HG02870 (cell line): ENCODE measurements around the gene BCORL1.

Experiments used
- ATAC-seq: cut with Tn5 transposase; IDR thresholded peaks from one replicate; pipeline ENCODE4 v1.9.1; 2021; ENCODE audit warnings: mild to moderate bottlenecking, moderate library complexity; ENCODE audit not compliant: unreplicated experiment

The BCORL1 gene, protein sequence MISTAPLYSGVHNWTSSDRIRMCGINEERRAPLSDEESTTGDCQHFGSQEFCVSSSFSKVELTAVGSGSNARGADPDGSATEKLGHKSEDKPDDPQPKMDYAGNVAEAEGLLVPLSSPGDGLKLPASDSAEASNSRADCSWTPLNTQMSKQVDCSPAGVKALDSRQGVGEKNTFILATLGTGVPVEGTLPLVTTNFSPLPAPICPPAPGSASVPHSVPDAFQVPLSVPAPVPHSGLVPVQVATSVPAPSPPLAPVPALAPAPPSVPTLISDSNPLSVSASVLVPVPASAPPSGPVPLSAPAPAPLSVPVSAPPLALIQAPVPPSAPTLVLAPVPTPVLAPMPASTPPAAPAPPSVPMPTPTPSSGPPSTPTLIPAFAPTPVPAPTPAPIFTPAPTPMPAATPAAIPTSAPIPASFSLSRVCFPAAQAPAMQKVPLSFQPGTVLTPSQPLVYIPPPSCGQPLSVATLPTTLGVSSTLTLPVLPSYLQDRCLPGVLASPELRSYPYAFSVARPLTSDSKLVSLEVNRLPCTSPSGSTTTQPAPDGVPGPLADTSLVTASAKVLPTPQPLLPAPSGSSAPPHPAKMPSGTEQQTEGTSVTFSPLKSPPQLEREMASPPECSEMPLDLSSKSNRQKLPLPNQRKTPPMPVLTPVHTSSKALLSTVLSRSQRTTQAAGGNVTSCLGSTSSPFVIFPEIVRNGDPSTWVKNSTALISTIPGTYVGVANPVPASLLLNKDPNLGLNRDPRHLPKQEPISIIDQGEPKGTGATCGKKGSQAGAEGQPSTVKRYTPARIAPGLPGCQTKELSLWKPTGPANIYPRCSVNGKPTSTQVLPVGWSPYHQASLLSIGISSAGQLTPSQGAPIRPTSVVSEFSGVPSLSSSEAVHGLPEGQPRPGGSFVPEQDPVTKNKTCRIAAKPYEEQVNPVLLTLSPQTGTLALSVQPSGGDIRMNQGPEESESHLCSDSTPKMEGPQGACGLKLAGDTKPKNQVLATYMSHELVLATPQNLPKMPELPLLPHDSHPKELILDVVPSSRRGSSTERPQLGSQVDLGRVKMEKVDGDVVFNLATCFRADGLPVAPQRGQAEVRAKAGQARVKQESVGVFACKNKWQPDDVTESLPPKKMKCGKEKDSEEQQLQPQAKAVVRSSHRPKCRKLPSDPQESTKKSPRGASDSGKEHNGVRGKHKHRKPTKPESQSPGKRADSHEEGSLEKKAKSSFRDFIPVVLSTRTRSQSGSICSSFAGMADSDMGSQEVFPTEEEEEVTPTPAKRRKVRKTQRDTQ (N-terminal part only)

GRCh38 chrX:129982300-129983251, at the start of gene BCORL1:
Gene BCORL1, plus strand, starts transcription at chrX:129982635. Its CDS starts 22,597 bp downstream, at chrX:130005232.
- ATAC-seq: peak; percentile 93

DNA sequence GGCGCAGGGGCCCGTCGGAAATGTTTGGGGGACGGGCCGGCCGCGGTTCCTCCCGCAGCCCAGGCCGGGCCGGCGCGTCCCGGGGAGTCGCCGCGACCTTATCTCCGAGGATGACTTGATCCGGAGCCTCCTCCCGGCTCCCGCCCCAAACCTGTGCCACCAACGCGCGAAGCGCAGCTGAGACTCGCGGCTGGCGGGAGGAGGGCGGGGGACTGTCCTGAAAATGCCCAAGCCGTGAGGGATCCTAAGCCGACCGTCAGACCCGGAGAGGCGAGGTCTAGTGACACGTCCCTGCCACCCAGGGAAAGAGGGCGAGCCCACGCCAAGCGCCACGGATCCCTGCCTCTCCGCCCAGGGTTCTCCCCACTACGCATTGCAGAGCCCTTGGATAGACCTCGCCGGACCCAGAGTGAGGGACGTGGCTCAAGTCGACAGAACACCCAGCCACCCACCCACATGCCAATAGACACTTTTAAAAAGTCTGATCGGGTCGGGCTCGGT, 49.6 kb upstream of the BCORL1 start:
- ATAC-seq: no peak

GRCh38 chrX:129933700-129934099, 48.7 kb upstream of the BCORL1 start:
- no peak for ATAC-seq

DNA sequence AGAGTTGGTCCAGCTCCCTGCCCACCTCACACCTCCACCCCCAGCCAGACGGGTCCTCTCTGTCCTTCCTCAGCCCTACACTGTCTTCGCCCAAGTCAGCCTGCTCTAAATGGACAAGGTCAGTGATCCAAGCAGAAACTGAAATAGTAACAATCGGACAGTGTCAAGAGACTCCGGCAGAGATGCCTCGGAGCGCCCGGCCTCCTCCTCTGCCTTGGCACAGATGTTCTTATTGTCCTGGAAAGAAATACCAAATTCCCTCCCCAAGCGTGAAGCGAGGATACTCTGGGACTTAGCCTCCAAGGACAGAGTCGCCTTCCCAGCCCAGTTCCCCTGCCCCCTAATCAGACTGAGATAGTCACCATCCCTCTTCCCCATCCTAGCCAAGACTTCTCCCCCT, 48.0 kb upstream of the BCORL1 start:
- ATAC-seq: no peak

DNA sequence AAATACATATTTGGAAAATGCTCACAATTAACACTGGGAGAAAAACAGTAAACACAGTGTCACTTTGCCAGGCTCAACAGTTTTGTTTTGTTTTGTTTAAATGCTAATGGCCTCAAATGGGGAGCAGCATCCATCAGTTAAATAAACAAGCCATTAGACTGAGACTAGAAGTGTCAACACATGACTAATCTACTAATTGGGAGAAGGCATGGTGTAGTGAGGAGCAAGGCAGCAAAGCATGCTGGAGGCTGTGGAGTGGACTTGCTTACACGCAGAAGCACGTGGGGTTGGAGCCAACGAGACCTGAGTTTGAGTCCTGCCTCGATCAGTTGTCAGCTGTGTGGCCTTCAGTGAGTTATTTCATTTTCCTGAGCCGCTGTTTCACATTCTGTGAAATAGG, 47.5 kb upstream of the BCORL1 start:
- no peak for ATAC-seq

- no peak for ATAC-seq
Measured at GRCh38 chrX:129938081-129938480, 44.4 kb upstream of the BCORL1 start.

- ATAC-seq: no peak
Measured at GRCh38 chrX:129939986-129940385, 42.4 kb upstream of the BCORL1 start.

- no peak for ATAC-seq
Measured at GRCh38 chrX:129940721-129941120, 41.7 kb upstream of the BCORL1 start.

- no peak for ATAC-seq
Measured at GRCh38 chrX:129945131-129945530, 37.3 kb upstream of the BCORL1 start.

GRCh38 chrX:129953334-129953648, 29.1 kb upstream of the BCORL1 start:
- no peak for ATAC-seq

DNA sequence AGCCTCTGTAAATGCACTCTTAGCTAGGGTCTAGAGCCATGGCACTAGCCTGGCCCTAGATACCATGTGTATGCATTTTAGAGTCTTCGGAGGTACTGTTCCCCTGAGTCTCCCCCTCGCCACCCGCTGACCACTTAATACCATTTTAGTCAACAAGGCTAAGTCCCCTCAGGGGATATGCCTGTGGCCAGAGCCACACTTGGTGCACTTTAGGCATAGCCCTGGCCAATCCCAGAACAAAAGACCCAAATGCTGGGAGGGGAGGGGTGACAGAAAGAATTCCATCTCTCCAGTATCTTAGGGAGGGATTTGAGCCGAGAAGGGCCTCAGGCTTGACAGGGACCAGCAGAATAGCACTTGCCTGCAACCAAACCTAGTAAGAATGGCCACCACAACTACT, 28.6 kb upstream of the BCORL1 start:
- no peak for ATAC-seq

DNA sequence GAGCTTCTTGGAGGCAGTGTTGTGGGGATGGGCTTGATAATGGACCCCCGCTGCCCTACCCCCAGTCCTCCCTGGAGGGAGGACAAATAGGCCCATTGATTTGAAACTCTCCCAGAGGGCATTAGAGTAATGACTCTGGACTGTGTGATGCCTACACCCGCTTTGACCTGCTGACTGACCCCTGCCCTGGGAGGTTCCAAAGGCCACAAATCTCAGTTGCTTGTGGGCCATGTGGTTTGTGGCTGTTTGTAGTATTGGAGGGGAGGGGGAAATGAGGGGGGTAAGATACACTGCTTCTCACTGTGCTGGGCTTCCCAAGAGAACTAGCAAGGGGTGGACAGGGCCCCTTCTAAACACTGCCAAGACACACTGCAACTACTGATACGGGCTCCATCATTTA, 27.6 kb upstream of the BCORL1 start:
- no peak for ATAC-seq

DNA sequence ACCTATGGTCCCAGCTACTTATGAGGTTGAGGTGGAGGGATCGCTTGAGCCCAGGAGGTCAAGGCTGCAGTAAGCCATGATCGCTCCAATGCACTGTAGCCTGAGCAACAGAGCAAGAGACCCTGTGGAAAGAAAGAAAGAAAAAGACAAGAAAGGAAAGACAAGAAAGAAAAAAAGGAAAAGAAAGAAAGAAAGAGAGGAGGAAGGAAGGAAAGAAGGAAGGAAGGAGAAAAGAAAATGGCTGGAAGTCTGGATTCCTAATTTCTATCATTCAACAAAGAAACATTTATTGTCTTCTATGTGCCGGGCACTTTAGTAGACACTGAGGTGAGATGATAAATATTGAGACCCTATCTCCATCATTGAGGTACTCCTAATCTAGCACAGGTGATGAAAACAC, 26.8 kb upstream of the BCORL1 start:
- no peak for ATAC-seq

DNA sequence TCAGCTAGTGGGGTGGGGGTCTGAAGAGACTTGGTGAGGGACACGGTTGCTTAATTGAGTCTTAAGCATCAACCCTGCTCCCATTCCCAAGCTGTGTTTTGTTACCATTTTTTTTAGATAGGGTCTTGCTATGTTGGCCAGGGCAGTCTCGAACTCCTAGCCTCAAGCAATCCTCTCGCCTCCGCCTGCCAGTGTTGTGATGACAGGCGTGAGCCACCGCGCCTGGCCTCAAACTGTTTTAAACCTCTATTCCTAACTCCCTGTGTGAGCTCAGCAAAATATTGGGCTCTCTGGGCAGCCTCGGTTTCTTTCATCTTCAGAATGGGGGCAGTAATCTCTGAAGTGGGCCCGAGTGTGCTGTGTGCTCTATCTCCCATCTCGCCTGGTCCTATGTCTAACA, 26.3 kb upstream of the BCORL1 start:
- ATAC-seq: no peak

GRCh38 chrX:129956765-129957164, 25.7 kb upstream of the BCORL1 start:
- ATAC-seq: no peak

DNA sequence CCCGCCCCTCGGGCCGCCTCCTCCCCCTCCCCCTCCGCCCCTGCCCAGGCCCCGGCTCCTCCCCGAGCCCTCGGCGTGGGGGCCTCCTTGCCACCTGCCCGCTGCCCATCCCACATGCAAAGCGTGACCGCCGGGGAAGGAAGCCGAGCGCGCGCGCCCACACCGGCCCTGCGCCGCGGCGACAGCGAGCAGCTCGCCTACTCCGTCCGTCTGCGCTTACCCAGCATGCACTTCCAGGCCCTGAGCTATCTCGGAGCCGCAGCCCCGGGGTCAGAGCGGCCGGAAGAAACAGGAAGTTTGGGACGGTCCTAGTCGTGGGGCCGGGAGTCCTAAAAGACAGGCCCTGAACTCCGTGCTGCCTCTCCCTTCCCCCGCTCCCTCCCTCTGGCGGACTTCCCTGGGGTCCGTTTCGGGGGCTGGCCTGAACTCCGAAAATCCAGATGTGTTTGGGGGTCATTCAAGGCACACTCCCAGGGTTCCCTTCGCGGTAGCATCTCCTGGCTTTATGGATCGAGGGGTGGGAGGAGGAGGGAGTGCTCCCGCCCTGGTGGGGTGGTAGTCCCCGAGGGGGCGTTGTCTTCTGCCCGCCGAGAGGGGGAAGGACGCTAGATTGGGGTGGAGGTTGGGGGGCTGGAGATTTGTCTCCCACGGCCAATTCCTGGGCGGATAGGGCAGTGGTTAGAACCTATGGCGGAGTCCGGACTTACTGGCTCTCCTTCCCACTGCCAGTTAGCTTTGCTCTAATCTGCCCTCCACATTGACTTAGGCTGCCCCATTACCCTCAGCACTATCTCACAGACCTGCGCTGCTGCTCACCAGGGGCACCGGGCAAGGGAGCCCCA, 25.0 kb upstream of the BCORL1 start:
- peak; percentile 58 for ATAC-seq

DNA sequence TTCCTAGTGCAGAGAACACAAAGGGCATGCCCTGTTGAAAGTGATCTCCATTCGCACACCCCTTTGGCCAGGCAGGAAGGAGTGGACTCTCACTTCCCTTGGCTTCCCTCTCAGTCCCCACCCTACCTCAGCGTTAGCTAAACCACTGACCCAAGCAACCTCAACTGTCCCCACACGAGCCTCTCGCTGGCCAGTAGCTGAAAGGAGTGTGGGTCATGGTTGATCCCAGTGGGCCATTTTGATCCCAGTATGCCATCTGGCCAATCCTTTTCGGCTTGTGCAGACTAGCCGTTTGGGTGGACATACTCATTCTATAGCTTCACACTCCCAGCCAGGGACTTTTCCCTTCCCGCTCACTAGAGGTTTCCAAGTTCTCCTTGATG, 24.4 kb upstream of the BCORL1 start:
- ATAC-seq: no peak

GRCh38 chrX:129958814-129959492, 23.5 kb upstream of the BCORL1 start:
- ATAC-seq: no peak

DNA sequence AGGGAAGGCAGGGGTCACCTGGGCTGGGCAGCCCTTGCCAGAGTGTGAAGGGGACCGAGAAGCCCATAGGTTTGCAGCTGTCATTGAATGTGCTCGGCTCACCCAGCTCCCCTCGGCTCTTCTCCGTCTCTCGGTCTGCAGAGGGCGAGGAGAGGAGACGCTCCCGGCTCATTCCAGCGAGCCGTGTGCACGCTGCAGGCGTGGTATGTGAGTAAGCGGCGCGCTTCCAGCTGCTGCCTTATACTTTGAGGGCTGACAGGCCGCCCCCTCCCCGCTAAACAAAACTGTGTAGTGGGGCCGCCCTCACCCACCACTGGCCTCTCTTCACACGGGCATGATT, 23.0 kb upstream of the BCORL1 start:
- ATAC-seq: no peak
